ENCODE results near the gene IPCEF1.

The IPCEF1 gene

GRCh38 chr6:154167126-154167525, 189.5 kb downstream of the IPCEF1 start:
- DNase-seq, result peak in 4 of 51 donors; percentile 5 to 22 (median 8)

GRCh38 chr6:154166140-154166539, 190.5 kb downstream of the IPCEF1 start:
- no peak for DNase-seq

GRCh38 chr6:154165478-154165877, 191.1 kb downstream of the IPCEF1 start:
- DNase-seq, result no peak

GRCh38 chr6:154164397-154164796, 192.2 kb downstream of the IPCEF1 start:
- peak in 28 of 51 donors; percentile 6 to 62 (median 29) for DNase-seq

GRCh38 chr6:154161689-154162088, 194.9 kb downstream of the IPCEF1 start:
- no peak for DNase-seq

GRCh38 chr6:154159126-154159525, 197.5 kb downstream of the IPCEF1 start:
- DNase-seq, result no peak

GRCh38 chr6:154157706-154158105, 198.9 kb downstream of the IPCEF1 start:
- DNase-seq, result no peak

GRCh38 chr6:154157082-154157481, 199.5 kb downstream of the IPCEF1 start:
- DNase-seq, result no peak

- DNase-seq, result peak in 4 of 51 donors; percentile 6 to 17 (median 16)
Observed at GRCh38 chr6:154156135-154156896, 200.3 kb downstream of the IPCEF1 start.

GRCh38 chr6:154154389-154154967, 202.1 kb downstream of the IPCEF1 start:
- DNase-seq, result peak in 21 of 51 donors; percentile 2 to 72 (median 23)

GRCh38 chr6:154143753-154144152, 212.8 kb downstream of the IPCEF1 start:
- no peak for DNase-seq

GRCh38 chr6:154140743-154141142, 215.9 kb downstream of the IPCEF1 start:
- DNase-seq, result no peak

GRCh38 chr6:154139892-154140291, 216.7 kb downstream of the IPCEF1 start:
- peak in 2 of 51 donors; percentile 5 to 22 for DNase-seq

GRCh38 chr6:154138793-154139192, 217.8 kb downstream of the IPCEF1 start:
- DNase-seq, result no peak

- DNase-seq, result no peak
Observed at GRCh38 chr6:154134471-154135147, 222.0 kb downstream of the IPCEF1 start.

- no peak for DNase-seq
Observed at GRCh38 chr6:154127657-154128056, 228.9 kb downstream of the IPCEF1 start.

- no peak for DNase-seq
Observed at GRCh38 chr6:154125421-154125820, 231.2 kb downstream of the IPCEF1 start.

GRCh38 chr6:154123155-154123956, 233.2 kb downstream of the IPCEF1 start:
- no peak for DNase-seq

- DNase-seq, result no peak
Observed at GRCh38 chr6:154122195-154122925, 234.2 kb downstream of the IPCEF1 start.

GRCh38 chr6:154117485-154117884, 239.1 kb downstream of the IPCEF1 start:
- DNase-seq, result no peak

- DNase-seq, result no peak
Observed at GRCh38 chr6:154113392-154113791, 243.2 kb downstream of the IPCEF1 start.

Data from hypothalamus (tissue), 51 donors.